Measurements from ENCODE around the gene IGSF3. TPM values are rescaled to one million over a fixed set of nuclear protein-coding genes. Genes with fewer than 3 reads are reported as not detected.

Gene IGSF3
- total and polyA plus RNA-seq, 7 donors, result 1.8 to 10.2 (median 5.3) TPM

DNA sequence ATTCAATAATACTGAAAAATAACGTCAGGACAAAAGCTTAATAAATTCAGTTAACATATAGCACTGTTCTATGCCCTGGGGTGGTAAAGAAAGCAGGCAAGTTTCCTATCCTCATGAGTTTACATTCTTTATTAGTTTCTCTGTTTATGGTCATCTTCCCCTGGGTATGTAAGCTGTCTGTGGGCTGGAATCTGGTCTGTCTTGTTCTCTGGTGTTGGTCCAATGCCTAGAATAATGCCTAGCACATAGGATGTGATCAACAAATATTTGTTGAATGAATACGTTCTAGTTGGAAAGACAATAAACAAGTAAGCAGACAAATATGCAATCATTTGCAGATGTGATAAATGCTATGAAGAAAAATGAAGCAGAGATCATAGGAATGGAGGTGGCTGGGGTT is 7.2 kb upstream of the IGSF3 start:
- H3K36me3 ChIP-seq, result no peaks in the 10 kb centered on the region
- H3K9me3 ChIP-seq, result no peaks in the 10 kb centered on the region
- WGBS, 2 donors, result 48 to 68% methylated on average over 2 of the region's 2 CpGs
- no peak for DNase-seq
- intact Hi-C loops (cut with DNase I), result no loop called here
- H3K4me3 ChIP-seq, result no peak overlapping the region
- no peak overlapping the region for H3K27ac ChIP-seq
- TF ChIP-seq, protein P1, sequence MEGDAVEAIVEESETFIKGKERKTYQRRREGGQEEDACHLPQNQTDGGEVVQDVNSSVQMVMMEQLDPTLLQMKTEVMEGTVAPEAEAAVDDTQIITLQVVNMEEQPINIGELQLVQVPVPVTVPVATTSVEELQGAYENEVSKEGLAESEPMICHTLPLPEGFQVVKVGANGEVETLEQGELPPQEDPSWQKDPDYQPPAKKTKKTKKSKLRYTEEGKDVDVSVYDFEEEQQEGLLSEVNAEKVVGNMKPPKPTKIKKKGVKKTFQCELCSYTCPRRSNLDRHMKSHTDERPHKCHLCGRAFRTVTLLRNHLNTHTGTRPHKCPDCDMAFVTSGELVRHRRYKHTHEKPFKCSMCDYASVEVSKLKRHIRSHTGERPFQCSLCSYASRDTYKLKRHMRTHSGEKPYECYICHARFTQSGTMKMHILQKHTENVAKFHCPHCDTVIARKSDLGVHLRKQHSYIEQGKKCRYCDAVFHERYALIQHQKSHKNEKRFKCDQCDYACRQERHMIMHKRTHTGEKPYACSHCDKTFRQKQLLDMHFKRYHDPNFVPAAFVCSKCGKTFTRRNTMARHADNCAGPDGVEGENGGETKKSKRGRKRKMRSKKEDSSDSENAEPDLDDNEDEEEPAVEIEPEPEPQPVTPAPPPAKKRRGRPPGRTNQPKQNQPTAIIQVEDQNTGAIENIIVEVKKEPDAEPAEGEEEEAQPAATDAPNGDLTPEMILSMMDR (IDR thresholded peaks at IDR 0.05), result no peak
- TF ChIP-seq EP300 (IDR thresholded peaks at IDR 0.05) (no peak), POLR2AphosphoS5 (IDR thresholded peaks at IDR 0.05) (no peak), POLR2A (IDR thresholded peaks at IDR 0.05) (no peak)
- H3K27me3 ChIP-seq, result no peaks in the 10 kb centered on the region
- peaks cover 0 to 4% (median 0%) of the 10 kb centered on the region in 4 donors for H3K4me1 ChIP-seq

DNA sequence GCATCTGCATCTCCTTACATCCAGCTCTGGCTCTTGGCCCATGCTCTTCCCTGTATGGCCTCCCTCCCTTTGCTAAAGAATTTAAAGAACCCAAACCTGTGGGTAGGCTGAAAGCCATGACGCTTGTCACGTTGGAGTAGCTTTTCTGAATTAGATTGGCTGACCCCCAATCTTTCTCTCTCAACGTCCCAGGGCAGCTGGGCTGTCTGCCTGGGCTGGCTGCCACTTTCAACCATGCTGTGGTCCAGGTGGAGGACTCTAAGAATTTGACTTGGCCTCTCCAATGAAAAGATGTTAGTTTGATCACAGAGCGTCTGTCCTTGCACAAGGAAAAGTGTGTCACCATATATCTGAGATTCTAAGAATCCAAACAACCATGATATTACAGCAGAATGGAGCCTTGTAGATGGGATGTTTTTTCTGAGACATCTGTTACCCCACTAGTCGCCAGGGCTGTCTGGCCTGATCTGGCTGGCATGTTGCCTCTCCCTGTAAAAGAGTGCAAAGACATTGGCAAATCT is 6.5 kb upstream of the IGSF3 start:
- Histone ChIP-seq H3K4me3 (no peak overlapping the region), H3K36me3 (no peaks in the 10 kb centered on the region), H3K4me1 (peaks cover 0 to 4% (median 0%) of the 10 kb centered on the region in 4 donors), H3K27me3 (no peaks in the 10 kb centered on the region), H3K27ac (no peak overlapping the region), H3K9me3 (no peaks in the 10 kb centered on the region)
- intact Hi-C loops (cut with DNase I), result no loop called here
- WGBS, 2 donors, result 70 to 81% methylated on average over 5 of the region's 5 CpGs
- no peak for DNase-seq
- TF ChIP-seq POLR2A (IDR thresholded peaks at IDR 0.05) (no peak), EP300 (IDR thresholded peaks at IDR 0.05) (no peak), POLR2AphosphoS5 (IDR thresholded peaks at IDR 0.05) (no peak)
- TF ChIP-seq, protein P1 (IDR thresholded peaks at IDR 0.05), result no peak

DNA sequence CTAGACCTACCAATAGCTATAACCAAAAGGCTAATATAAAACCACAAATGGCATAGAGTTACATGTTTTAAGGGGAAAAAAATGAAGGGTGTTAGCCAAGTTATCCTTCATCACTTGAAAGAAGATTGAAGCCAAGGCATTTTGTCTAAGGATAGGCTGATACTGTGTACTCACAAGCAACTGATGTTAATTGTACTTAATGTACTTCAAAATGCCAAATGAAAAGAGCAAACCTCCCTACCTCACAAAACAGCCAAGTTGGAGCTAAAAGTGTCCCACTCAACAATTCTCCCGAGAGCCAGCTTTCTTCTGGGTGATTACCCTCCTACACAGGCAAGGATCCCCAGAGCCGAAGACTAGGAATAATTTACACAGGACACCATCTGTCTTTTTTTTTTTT is 4.4 kb upstream of the IGSF3 start:
- Histone ChIP-seq H3K27ac (no peak overlapping the region), H3K9me3 (no peaks in the 10 kb centered on the region), H3K27me3 (no peaks in the 10 kb centered on the region), H3K36me3 (no peaks in the 10 kb centered on the region), H3K4me3 (no peak overlapping the region), H3K4me1 (peaks cover 0 to 11% (median 7%) of the 10 kb centered on the region in 4 donors)
- 76 to 85% methylated on average over 2 of the region's 2 CpGs for WGBS, 2 donors
- intact Hi-C loops (cut with DNase I), result no loop called here
- TF ChIP-seq EP300 (IDR thresholded peaks at IDR 0.05) (no peak), POLR2A (IDR thresholded peaks at IDR 0.05) (no peak), POLR2AphosphoS5 (IDR thresholded peaks at IDR 0.05) (no peak)
- TF ChIP-seq, protein P1 (IDR thresholded peaks at IDR 0.05), result no peak
- DNase-seq, result no peak

DNA sequence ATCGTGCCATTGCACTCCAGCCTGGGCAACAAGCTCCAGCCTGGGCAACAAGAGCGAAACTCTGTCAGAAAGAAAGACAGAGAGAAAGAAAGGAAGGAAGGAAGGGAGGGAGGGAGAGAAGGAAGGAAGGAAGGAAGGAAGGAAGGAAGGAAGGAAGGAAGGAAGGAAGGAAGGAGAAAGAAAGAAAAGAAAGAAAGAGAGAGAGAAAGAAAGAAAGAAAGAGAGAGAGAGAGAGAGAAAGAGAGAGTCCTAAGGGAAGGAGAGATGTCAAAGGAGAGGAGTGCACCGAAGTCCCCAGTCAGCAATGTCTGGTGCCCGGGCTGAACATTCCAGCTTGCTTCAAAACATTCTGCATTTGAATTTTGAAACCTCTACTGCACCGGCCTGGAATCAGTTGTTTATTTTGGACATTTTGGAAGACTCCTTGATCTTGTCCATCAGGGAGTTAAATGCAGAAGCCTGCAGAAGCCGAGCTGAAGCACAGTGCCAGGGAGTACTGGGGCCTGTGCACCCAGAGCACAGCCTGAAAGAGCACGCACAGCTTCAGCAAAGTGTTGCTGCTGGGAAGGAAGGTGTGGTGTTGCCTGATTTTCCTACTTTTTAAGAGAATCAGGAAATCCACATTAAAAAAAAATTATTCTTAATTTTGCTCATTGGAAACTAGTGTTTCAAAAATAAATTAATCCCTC is 3.7 kb upstream of the IGSF3 start:
- no peaks in the 10 kb centered on the region for H3K36me3 ChIP-seq
- intact Hi-C loops (cut with DNase I), result no loop called here
- WGBS, 2 donors, result 78 to 85% methylated on average over 7 of the region's 7 CpGs
- H3K27me3 ChIP-seq, result no peaks in the 10 kb centered on the region
- TF ChIP-seq POLR2AphosphoS5 (IDR thresholded peaks at IDR 0.05) (no peak), POLR2A (IDR thresholded peaks at IDR 0.05) (no peak), EP300 (IDR thresholded peaks at IDR 0.05) (no peak)
- TF ChIP-seq, protein P1 (IDR thresholded peaks at IDR 0.05), result no peak
- DNase-seq, result no peak
- H3K4me1 ChIP-seq, result peaks cover 0 to 18% (median 14%) of the 10 kb centered on the region in 4 donors
- no peak overlapping the region for H3K27ac ChIP-seq
- no peaks in the 10 kb centered on the region for H3K9me3 ChIP-seq
- H3K4me3 ChIP-seq, result no peak overlapping the region

Measured in sigmoid colon (tissue), 7 donors.